Small intestine (tissue), 7 donors: ENCODE data around the gene NELL2. TPM values are rescaled to one million over a fixed set of nuclear protein-coding genes. Genes with fewer than 3 reads are reported as not detected.

ENCODE experiments used
- DNase-seq, 2 donors: peaks; one replicate each; pipeline versions ENCODE4 v3.0.0 to v3.0.0-alpha.2; 2013
- FAIRE-seq: peaks from 2 replicates; lab custom pipeline; 2012; peaks lifted over from hg19 to GRCh38; lab: Jason Lieb, UNC
- H3K27ac ChIP-seq, 3 donors: one replicate each; pipeline ENCODE4 v1.5.1; 2013; ENCODE audit warnings: low read length in 2 of 3, mild to moderate bottlenecking in 2 of 3, control low read depth in 1 of 3, inconsistent platforms in 1 of 3, low read depth in 1 of 3, moderate library complexity in 1 of 3
- H3K27me3 ChIP-seq, 3 donors: one replicate each; pipeline ENCODE4 v1.6.1; 2013; ENCODE audit warnings: low read length in 3 of 3, inconsistent platforms in 1 of 3; ENCODE audit not compliant: control insufficient read depth in 3 of 3, insufficient read depth in 3 of 3
- H3K36me3 ChIP-seq, 3 donors: one replicate each; pipeline ENCODE4 v1.6.1; 2013; ENCODE audit warnings: low read length in 3 of 3, inconsistent platforms in 1 of 3, low read depth in 1 of 3, mild to moderate bottlenecking in 1 of 3, moderate library complexity in 1 of 3; ENCODE audit not compliant: control insufficient read depth in 3 of 3, insufficient read depth in 2 of 3
- H3K4me1 ChIP-seq, 3 donors: one replicate each; pipeline ENCODE4 v1.6.1; 2013; ENCODE audit warnings: low read length in 2 of 3, inconsistent platforms in 1 of 3, low read depth in 1 of 3, mild to moderate bottlenecking in 1 of 3, moderate library complexity in 1 of 3; ENCODE audit not compliant: control insufficient read depth in 3 of 3, insufficient read depth in 2 of 3
- H3K4me3 ChIP-seq, 3 donors: one replicate each; pipeline ENCODE4 v1.5.1; 2013; ENCODE audit warnings: low read length in 3 of 3, control low read depth in 1 of 3, inconsistent platforms in 1 of 3, low read depth in 1 of 3, mild to moderate bottlenecking in 1 of 3, moderate library complexity in 1 of 3
- H3K9me3 ChIP-seq, 2 donors: one replicate each; pipeline ENCODE4 v1.6.1; 2013; ENCODE audit warnings: low read depth in 1 of 2, low read length in 1 of 2; ENCODE audit not compliant: control insufficient read depth in 2 of 2, insufficient read depth in 1 of 2
- WGBS, 3 donors: extraction: QIAGEN DNeasy Blood & Tissue Kit; methylation state at CpG; one replicate each; pipeline ENCODE4 v1.1.7; 2013; 5-methylcytosine and 5-hydroxymethylcytosine counted together
- polyA plus RNA-seq, 4 donors: library from polyadenylated mRNA; stranded (reverse) in 3 of 4; unstranded in 1 of 4; fragments of 200-250 nt in 3 of 4; fragments of 120-200 nt in 1 of 4; gene quantifications; one replicate each; pipeline versions ENCODE4 v1.2.1 to v1.2.3, GENCODE V29; 2013
- donor health status: healthy with polysubstance abuse.
- donor health status: control.
- donor health status: control.
- donor health status: Bipolar disorder and iron deficiency.
- donor health status: healthy.

The NELL2 gene
- polyA plus RNA-seq, 4 donors: 4.4 to 50.8 (median 27.1) TPM

DNA sequence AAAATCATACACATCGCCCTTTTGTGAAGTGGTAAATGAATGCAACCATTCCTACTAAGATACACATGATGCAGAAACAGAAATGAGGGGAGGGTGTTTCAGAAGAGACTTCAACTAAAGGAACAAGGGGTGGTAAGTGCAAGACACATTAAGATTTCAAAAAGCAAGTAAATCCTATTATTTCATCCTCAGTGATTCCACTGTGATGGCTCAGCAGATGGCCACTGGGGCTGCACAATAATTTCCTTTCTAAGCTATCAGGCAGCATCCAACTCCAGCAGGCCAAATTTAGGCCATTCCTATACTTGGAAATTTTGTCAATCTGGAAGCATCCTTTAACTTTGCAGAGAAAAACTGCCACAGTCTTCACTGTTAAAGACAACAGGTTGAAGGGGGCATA lies 272.4 kb downstream of the NELL2 start:
- FAIRE-seq (no peak), DNase-seq (no peak)
- Histone ChIP-seq H3K27ac (no peak overlapping the region), H3K27me3 (no peaks in the 10 kb centered on the region), H3K4me1 (no peaks in the 10 kb centered on the region), H3K4me3 (no peak overlapping the region), H3K9me3 (no peaks in the 10 kb centered on the region), H3K36me3 (no peaks in the 10 kb centered on the region)
- 59 to 80% (median 66%) methylated on average over 1 of the region's 1 CpG for WGBS, 3 donors

GRCh38 chr12:44592626-44593025 lies 283.5 kb downstream of the NELL2 start:
- no peak overlapping the region for H3K4me3 ChIP-seq
- no peaks in the 10 kb centered on the region for H3K4me1 ChIP-seq
- H3K27ac ChIP-seq: no peak overlapping the region
- H3K27me3 ChIP-seq: no peaks in the 10 kb centered on the region
- H3K9me3 ChIP-seq: no peaks in the 10 kb centered on the region
- no peak for DNase-seq
- H3K36me3 ChIP-seq: no peaks in the 10 kb centered on the region
- no peak for FAIRE-seq

DNA sequence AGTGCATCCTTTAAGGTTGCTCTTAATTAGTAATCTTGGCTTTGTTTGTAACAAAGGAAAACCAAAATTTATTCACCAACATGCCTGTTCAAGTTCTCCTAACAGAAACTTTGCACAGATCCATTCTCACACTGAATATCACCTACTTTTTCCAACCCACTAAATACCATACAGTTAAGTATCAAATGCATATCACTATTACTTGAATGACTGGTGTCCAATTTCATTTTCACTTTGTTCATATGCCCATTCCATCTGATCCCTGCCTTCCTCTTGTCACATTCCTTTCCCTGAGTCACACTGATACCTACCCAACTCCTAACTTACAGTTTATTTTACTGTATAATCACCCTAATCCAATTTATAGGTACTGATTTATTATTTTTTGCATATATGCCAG lies 286.4 kb downstream of the NELL2 start:
- FAIRE-seq (no peak), DNase-seq (no peak)
- no peaks in the 10 kb centered on the region for H3K4me1 ChIP-seq
- H3K27me3 ChIP-seq: no peaks in the 10 kb centered on the region
- H3K4me3 ChIP-seq: no peak overlapping the region
- no peaks in the 10 kb centered on the region for H3K9me3 ChIP-seq
- H3K27ac ChIP-seq: no peak overlapping the region
- H3K36me3 ChIP-seq: no peaks in the 10 kb centered on the region

GRCh38 chr12:44588651-44589050 lies 287.5 kb downstream of the NELL2 start:
- no peak for DNase-seq
- Histone ChIP-seq H3K27ac (no peak overlapping the region), H3K36me3 (no peaks in the 10 kb centered on the region), H3K4me3 (no peak overlapping the region), H3K4me1 (no peaks in the 10 kb centered on the region), H3K9me3 (no peaks in the 10 kb centered on the region), H3K27me3 (no peaks in the 10 kb centered on the region)
- no peak for FAIRE-seq
- WGBS, 3 donors: 66 to 82% (median 73%) methylated on average over 1 of the region's 1 CpG

DNA sequence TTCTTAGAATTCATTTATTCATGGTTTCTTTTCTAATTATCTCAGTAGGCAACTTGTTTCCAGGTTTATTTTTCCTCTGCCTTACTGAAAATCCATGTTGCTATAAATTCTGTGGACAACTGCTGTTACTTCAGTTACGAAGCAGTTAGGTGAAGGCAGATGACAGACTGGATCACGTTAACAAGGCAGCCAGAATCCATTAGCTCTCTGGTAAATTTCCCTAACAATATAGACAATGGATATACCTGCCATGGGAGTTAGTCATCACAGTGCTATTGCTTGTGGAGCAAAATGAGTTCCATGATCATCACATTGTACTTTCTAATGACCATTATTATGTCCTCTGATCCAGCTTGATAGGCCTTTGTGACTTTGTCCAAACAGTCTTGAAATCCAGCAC lies 291.5 kb downstream of the NELL2 start:
- DNase-seq: no peak
- H3K9me3 ChIP-seq: no peaks in the 10 kb centered on the region
- H3K27ac ChIP-seq: no peak overlapping the region
- FAIRE-seq: no peak
- WGBS, 3 donors: 77 to 80% (median 78%) methylated on average over 2 of the region's 2 CpGs
- H3K27me3 ChIP-seq: no peaks in the 10 kb centered on the region
- no peaks in the 10 kb centered on the region for H3K36me3 ChIP-seq
- no peaks in the 10 kb centered on the region for H3K4me1 ChIP-seq
- no peak overlapping the region for H3K4me3 ChIP-seq

GRCh38 chr12:44582521-44582920 lies 293.6 kb downstream of the NELL2 start:
- Histone ChIP-seq H3K4me1 (no peaks in the 10 kb centered on the region), H3K27me3 (no peaks in the 10 kb centered on the region), H3K36me3 (no peaks in the 10 kb centered on the region), H3K9me3 (peaks cover 0 to 2% of the 10 kb centered on the region in 2 donors), H3K27ac (no peak overlapping the region), H3K4me3 (no peak overlapping the region)
- DNase-seq (no peak), FAIRE-seq (no peak)
- 75 to 85% (median 81%) methylated on average over 3 of the region's 3 CpGs for WGBS, 3 donors

DNA sequence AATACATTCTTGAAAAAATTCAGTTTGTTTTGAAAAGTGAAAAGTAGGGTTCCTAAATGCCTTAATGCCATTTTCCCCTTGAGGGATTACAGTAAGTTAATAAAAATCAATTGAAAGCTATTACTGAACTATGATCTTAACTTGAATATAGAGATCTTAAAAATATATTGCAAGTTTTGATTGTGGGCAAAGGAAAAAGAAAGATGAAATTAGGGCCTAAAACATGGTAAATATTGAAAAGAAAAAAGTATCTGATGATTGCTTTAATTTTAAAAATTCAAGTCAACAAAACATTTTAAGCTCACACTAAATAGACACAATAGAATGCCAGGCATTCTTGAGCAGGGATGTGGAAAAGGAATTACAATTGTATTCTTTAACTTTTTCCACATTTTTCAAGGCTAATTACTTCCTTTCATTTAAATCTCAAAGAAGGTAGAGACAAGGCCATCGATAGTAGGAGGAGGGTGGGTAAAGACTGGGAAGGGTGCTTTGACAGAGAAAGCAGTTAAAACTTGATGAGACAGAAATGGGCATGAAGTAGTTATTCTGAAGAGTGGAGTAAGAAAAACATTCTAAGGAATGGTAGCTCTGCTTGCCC lies 294.4 kb downstream of the NELL2 start:
- Histone ChIP-seq H3K27me3 (no peaks in the 10 kb centered on the region), H3K36me3 (no peaks in the 10 kb centered on the region), H3K4me3 (no peak overlapping the region), H3K4me1 (no peaks in the 10 kb centered on the region), H3K9me3 (peaks cover 0 to 2% of the 10 kb centered on the region in 2 donors), H3K27ac (no peak overlapping the region)
- 13 to 20% (median 19%) methylated on average over 1 of the region's 1 CpG for WGBS, 3 donors
- DNase-seq (no peak), FAIRE-seq (no peak)

- H3K4me1 ChIP-seq: no peaks in the 10 kb centered on the region
- FAIRE-seq (no peak), DNase-seq (no peak)
- no peaks in the 10 kb centered on the region for H3K27me3 ChIP-seq
- no peaks in the 10 kb centered on the region for H3K36me3 ChIP-seq
- H3K9me3 ChIP-seq: peaks cover 0 to 2% of the 10 kb centered on the region in 2 donors
- H3K27ac ChIP-seq: no peak overlapping the region
- no peak overlapping the region for H3K4me3 ChIP-seq
Measured at GRCh38 chr12:44574586-44574985, 301.5 kb downstream of the NELL2 start.

DNA sequence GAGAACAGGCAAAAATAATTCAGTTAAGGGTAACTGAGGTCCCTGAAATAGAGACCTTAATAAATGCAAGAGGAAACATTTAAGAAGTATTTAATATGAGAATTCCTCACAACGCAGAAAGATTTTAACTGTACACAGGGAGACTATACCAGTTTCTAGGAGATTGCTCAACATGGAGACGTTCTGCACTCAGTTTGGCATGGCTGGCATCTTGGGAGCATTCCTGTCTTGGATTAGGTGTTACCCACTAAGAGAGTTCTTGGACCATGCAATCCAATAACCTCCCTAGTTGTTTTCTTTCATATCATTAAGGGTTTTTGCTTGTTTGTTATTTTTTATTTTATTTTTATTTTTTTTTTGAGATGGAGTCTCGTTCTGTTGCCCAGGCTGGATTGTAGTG lies 302.4 kb downstream of the NELL2 start:
- H3K27ac ChIP-seq: no peak overlapping the region
- no peaks in the 10 kb centered on the region for H3K36me3 ChIP-seq
- 69 to 88% (median 76%) methylated on average over 3 of the region's 3 CpGs for WGBS, 3 donors
- no peaks in the 10 kb centered on the region for H3K27me3 ChIP-seq
- H3K4me1 ChIP-seq: no peaks in the 10 kb centered on the region
- no peak for DNase-seq
- peaks cover 0 to 2% of the 10 kb centered on the region in 2 donors for H3K9me3 ChIP-seq
- H3K4me3 ChIP-seq: no peak overlapping the region
- no peak for FAIRE-seq
